Cardiac ventricle fibroblast (primary cell): ENCODE data around the gene NPPB. TPM values are rescaled to one million over a fixed set of nuclear protein-coding genes. Genes with fewer than 3 reads are reported as not detected.

ENCODE experiments used
- total RNA-seq: library from RNA; depleted of rRNA; stranded (reverse); fragments of >200 nt; gene quantifications from 2 replicates; pipeline ENCODE4 v1.2.3, GENCODE V29; 2015

The NPPB gene
- not detected in 2 replicates for total RNA-seq

GRCh38 chr1:11858613-11858967 is at the start of gene NPPB:
Gene NPPB (minus strand): TSS chr1:11858945. CDS start chr1:11858833, 112 bp downstream.

DNA sequence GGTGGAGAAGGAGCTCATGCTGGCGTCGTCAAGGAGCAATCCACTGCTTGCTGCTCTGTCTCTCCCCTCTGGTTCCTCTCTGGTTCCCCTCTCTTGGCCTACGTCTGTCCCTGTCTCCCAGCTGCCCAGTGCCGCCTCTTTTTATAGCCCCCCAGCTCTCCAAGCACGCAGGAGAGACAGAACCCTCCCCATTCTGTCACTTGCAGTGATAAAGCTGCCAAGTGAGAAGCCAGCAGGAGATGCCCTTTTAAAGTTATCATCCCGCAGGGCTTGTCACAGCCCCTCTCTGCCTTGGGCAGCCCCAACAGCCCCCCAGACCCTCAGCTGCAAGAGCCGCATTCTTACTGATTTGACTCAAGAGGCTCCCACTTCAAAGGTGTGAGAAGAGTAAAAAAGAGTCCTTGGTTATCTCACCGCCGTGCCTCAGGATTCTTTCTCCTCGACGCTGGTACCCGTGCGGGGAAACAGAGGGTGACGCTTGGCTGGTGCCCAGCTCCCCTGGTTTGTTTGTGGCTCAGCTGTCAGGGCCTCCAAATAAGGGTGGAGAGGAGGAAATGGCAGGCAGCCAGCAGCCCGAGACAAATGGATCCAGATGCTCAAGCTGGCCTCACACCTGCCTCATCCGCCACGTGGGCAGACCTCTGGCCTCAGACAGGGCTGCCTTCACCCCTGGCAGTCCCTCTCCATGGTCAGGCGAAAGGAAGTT is 10.9 kb downstream of the NPPB start, which contains the start of gene NPPA:
Gene NPPA, minus strand, starts transcription at position 117 of the 706 bp plus-strand sequence. Its CDS starts 99 bp downstream, at position 18.

Other genes with a start within 250 kb of the NPPB start
- gene FBXO2, start 204.5 kb downstream of the NPPB start, total RNA-seq = 0.68 and 0.87 TPM in 2 replicates
- 12.2 and 13.4 TPM in 2 replicates for gene FBXO44, start 204.1 kb downstream of the NPPB start, total RNA-seq
- gene FBXO6, start 194.7 kb downstream of the NPPB start, total RNA-seq = 4.0 and 4.2 TPM in 2 replicates
- 22.8 and 30.4 TPM in 2 replicates for gene MAD2L2, start 177.8 kb downstream of the NPPB start, total RNA-seq
- 0.10 TPM in 1 of 2 replicates, not detected in the other for gene DRAXIN, start 167.2 kb downstream of the NPPB start, total RNA-seq
- 32.4 and 37.2 TPM in 2 replicates for gene AGTRAP, start 122.8 kb downstream of the NPPB start, total RNA-seq
- gene C1orf167, start 96.8 kb downstream of the NPPB start, total RNA-seq = 0.24 TPM in 1 of 2 replicates, not detected in the other
- gene MTHFR, start 53.0 kb downstream of the NPPB start, total RNA-seq = 19.4 and 25.1 TPM in 2 replicates
- 6.9 and 7.6 TPM in 2 replicates for gene CLCN6, start 52.8 kb downstream of the NPPB start, total RNA-seq
- gene NPPA, start 11.2 kb downstream of the NPPB start, total RNA-seq = not detected in 2 replicates
- gene KIAA2013, start 67.5 kb upstream of the NPPB start, total RNA-seq = 68.2 and 85.4 TPM in 2 replicates
- 354 and 469 TPM in 2 replicates for gene PLOD1, start 75.8 kb upstream of the NPPB start, total RNA-seq
- 30.3 and 40.1 TPM in 2 replicates for gene MFN2, start 121.5 kb upstream of the NPPB start, total RNA-seq
- gene MIIP, start 160.6 kb upstream of the NPPB start, total RNA-seq = 15.8 and 21.6 TPM in 2 replicates
- gene TNFRSF8, start 204.4 kb upstream of the NPPB start, total RNA-seq = 0.05 and 0.06 TPM in 2 replicates